Thyroid gland (tissue), 4 donors: ENCODE measurements around the gene MBD6. TPM values are rescaled to one million over a fixed set of nuclear protein-coding genes. Genes with fewer than 3 reads are reported as not detected.
"Not testable (repeated sequence)": the region's sequence is repeated elsewhere in the genome, so short reads cannot be mapped to it uniquely, and the experiment has no call there.

Experiments
- DNase-seq, 2 donors: peaks; one replicate each; pipeline ENCODE4 v3.0.0-alpha.2; 2019
- H3K27ac ChIP-seq, 3 donors: fragments of 200-600 bp; sonication (generic); 1 replicate in 2 of 3; 2 replicates in 1 of 3; pipeline ENCODE4 v1.5.1; 2016 to 2019; ENCODE audit warnings: mild to moderate bottlenecking in 1 of 3, moderate library complexity in 1 of 3
- H3K27me3 ChIP-seq: fragments of 200-600 bp; sonication (generic); one replicate; pipeline ENCODE4 v1.5.1; 2019
- H3K36me3 ChIP-seq, 2 donors: fragments of 200-600 bp; sonication (generic); one replicate each; pipeline ENCODE4 v1.5.1; 2016 to 2019
- H3K4me1 ChIP-seq, 2 donors: fragments of 200-600 bp; sonication (generic); one replicate each; pipeline ENCODE4 v1.5.1; 2017 to 2019
- H3K4me3 ChIP-seq, 3 donors: fragments of 200-600 bp; sonication (generic); replicated peaks in 1 of 3; 1 replicate in 2 of 3; 2 replicates in 1 of 3; pipeline ENCODE4 v1.5.1; 2016; ENCODE audit warnings: mild to moderate bottlenecking in 1 of 3
- H3K9me3 ChIP-seq: fragments of 200-600 bp; sonication (generic); one replicate; pipeline ENCODE4 v1.5.1; 2017
- POLR2A ChIP-seq, 2 donors: fragments of 450-650 bp; IDR thresholded peaks; one replicate each; pipeline ENCODE4 v1.6.1; 2017; ENCODE audit warnings: antibody characterized with exemption in 2 of 2, mild to moderate bottlenecking in 2 of 2, moderate library complexity in 1 of 2
- WGBS, 2 donors: methylation state at CpG; one replicate each; pipeline ENCODE4 v1.1.5; 2017; 5-methylcytosine and 5-hydroxymethylcytosine counted together
- intact Hi-C: fragments of 100-400 bp; cut with DNase I; formaldehyde crosslinking; loops from one replicate; pipeline ENCODE4 v1.15.1; 2023
- total RNA-seq, 4 donors: library from RNA; depleted of rRNA; stranded (reverse); fragments of >200 nt; gene quantifications; one replicate each; pipeline ENCODE4 v1.2.3, GENCODE V29; 2016
- TF ChIP-seq, protein P1 (sequence below), 6 experiments: fragments of 200-600 bp in 3 of 6; fragments of 450-650 bp in 3 of 6; sonication (generic) in 3 of 6; IDR thresholded peaks; one replicate each; pipeline ENCODE4 v1.5.1; 2016 to 2019; ENCODE audit warnings: antibody characterized with exemption in 6 of 6, mild to moderate bottlenecking in 2 of 6, inconsistent platforms in 1 of 6, moderate library complexity in 1 of 6

MBD6 gene
- total RNA-seq, 4 donors from 2014 or later = 18.9 to 59.7 (median 51.9) TPM

DNA sequence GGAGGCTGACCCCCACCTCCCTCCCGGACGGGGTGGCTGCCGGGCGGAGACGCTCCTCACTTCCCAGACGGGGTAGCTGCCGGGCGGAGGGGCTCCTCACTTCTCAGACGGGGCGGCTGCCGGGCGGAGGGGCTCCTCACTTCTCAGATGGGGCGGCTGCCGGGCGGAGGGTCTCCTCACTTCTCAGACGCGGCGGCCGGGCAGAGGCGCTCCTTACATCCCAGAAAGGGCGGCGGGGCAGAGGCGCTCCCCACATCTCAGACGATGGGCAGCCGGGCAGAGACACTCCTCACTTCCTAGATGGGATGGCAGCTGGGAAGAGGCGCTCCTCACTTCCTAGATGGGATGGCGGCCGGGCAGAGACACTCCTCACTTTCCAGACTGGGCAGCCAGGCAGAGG, 14.8 kb upstream of the MBD6 start:
- H3K27me3 ChIP-seq, intact Hi-C loops, H3K9me3 ChIP-seq, H3K4me1 ChIP-seq, H3K4me3 ChIP-seq, DNase-seq, H3K27ac ChIP-seq: not testable (repeated sequence)
- 97 to 98% methylated on average over 7 to 20 of the region's 28 CpGs for WGBS, 2 donors
- peaks cover 33 to 45% of the 10 kb centered on the region in 2 donors for H3K36me3 ChIP-seq

DNA sequence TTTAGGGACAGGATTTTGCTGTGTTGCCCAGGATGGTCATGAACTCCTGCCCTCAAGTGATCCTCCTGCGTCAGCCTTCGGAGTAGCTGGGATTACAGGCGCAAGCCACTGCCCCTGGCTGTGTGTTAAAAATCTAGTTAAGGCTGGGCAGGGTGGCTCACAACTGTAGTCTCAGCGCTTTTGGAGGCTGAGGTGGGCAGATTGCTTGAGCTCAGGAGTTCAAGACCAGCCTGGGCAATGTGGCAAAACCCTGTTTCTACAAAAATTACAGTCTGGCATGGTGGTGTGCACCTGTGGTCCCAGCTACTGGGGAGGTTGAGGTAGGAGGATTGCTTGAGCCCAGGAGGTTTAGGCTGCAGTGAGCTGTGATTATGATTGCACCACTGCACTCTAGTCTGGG, 11.5 kb upstream of the MBD6 start:
- no peak overlapping the region for H3K27ac ChIP-seq
- DNase-seq = no peak
- H3K4me3 ChIP-seq = no peak overlapping the region
- 98 to 100% methylated on average over 3 to 4 of the region's 4 CpGs for WGBS, 2 donors
- TF ChIP-seq POLR2A (IDR thresholded peaks at IDR 0.05) = no peak
- TF ChIP-seq, protein P1, sequence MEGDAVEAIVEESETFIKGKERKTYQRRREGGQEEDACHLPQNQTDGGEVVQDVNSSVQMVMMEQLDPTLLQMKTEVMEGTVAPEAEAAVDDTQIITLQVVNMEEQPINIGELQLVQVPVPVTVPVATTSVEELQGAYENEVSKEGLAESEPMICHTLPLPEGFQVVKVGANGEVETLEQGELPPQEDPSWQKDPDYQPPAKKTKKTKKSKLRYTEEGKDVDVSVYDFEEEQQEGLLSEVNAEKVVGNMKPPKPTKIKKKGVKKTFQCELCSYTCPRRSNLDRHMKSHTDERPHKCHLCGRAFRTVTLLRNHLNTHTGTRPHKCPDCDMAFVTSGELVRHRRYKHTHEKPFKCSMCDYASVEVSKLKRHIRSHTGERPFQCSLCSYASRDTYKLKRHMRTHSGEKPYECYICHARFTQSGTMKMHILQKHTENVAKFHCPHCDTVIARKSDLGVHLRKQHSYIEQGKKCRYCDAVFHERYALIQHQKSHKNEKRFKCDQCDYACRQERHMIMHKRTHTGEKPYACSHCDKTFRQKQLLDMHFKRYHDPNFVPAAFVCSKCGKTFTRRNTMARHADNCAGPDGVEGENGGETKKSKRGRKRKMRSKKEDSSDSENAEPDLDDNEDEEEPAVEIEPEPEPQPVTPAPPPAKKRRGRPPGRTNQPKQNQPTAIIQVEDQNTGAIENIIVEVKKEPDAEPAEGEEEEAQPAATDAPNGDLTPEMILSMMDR (IDR thresholded peaks at IDR 0.05) = no peak
- no peaks in the 10 kb centered on the region for H3K27me3 ChIP-seq
- intact Hi-C loops = no loop called here
- peaks cover 39 to 44% of the 10 kb centered on the region in 2 donors for H3K36me3 ChIP-seq
- peaks cover 3% of the 10 kb centered on the region in 2 donors for H3K4me1 ChIP-seq
- no peaks in the 10 kb centered on the region for H3K9me3 ChIP-seq

DNA sequence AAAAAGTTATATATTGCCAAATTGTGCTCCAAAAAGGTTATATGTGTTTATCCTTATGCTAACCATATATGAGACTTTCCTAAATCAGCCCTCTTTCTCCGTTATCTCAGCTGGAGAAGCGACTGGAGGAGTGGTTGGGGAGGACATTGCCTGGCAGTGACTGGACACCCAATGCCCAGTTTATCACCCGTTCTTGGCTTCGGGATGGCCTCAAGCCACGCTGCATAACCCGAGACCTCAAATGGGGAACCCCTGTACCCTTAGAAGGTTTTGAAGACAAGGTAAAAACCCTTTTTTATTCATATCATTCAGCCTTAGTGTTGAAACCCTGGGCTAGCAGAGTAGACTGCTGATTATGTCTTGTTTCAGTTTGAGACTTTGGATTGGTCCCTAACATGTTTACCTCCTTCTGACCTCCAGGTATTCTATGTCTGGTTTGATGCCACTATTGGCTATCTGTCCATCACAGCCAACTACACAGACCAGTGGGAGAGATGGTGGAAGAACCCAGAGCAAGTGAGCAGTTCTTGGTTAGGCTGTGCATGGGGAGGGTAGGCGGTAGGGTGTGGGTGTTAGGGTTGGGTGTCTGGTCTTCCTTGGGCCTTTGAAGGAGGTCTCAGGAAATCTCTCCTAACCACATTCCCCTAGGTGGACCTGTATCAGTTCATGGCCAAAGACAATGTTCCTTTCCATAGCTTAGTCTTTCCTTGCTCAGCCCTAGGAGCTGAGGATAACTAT, 10.9 kb upstream of the MBD6 start:
- Histone ChIP-seq H3K4me1 (no peaks in the 10 kb centered on the region), H3K27me3 (no peaks in the 10 kb centered on the region), H3K27ac (no peak overlapping the region), H3K9me3 (no peaks in the 10 kb centered on the region), H3K4me3 (no peak overlapping the region), H3K36me3 (peaks cover 45 to 47% of the 10 kb centered on the region in 2 donors)
- no peak for DNase-seq
- 98 to 99% methylated on average over 7 of the region's 7 CpGs for WGBS, 2 donors
- TF ChIP-seq, protein P1 (IDR thresholded peaks at IDR 0.05) = no peak
- TF ChIP-seq POLR2A (IDR thresholded peaks at IDR 0.05) = no peak
- intact Hi-C loops = no loop called here

DNA sequence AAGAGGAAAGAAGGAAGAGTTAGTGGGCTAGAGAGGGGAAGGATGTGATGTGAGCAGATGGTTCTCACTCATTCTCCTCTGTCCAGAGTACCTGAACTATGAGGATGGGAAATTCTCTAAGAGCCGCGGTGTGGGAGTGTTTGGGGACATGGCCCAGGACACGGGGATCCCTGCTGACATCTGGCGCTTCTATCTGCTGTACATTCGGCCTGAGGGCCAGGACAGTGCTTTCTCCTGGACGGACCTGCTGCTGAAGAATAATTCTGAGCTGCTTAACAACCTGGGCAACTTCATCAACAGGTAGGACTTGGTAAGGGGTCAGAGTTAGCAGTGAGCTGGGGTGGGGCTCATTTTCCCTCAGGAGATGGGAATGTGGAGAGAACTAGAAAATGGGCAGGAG, 10.0 kb upstream of the MBD6 start:
- intact Hi-C loops = no loop called here
- peaks cover 1 to 9% of the 10 kb centered on the region in 2 donors for H3K4me1 ChIP-seq
- no peak overlapping the region for H3K4me3 ChIP-seq
- WGBS, 2 donors = 93 to 95% methylated on average over 6 of the region's 6 CpGs
- H3K27ac ChIP-seq = no peak overlapping the region
- TF ChIP-seq POLR2A (IDR thresholded peaks at IDR 0.05) = no peak
- TF ChIP-seq, protein P1 (IDR thresholded peaks at IDR 0.05) = no peak
- H3K27me3 ChIP-seq = no peaks in the 10 kb centered on the region
- H3K36me3 ChIP-seq = peaks cover 51 to 54% of the 10 kb centered on the region in 2 donors
- no peak for DNase-seq
- H3K9me3 ChIP-seq = no peaks in the 10 kb centered on the region

DNA sequence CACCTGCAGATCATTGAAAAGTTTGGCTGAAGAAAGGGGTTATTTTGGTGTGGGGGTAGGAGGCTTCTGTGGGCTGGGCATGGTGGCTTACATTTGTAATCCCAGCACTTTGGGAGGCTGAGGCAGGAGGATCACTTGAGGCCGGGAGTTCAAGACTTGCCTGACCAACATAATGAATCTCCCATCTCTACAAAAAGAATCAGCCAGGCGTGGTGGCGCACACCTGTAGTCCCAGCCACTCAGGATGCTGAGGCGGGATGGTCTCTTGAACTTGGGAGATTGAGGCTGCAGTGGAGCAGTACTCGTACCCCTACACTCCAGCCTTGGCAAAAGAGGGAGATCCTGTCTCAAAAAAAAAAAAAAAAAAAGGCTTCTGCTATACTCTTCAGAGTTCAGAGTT, 9.4 kb upstream of the MBD6 start:
- WGBS, 2 donors = 93 to 95% methylated on average over 5 of the region's 5 CpGs
- Histone ChIP-seq H3K27ac (no peak overlapping the region), H3K9me3 (no peaks in the 10 kb centered on the region), H3K27me3 (no peaks in the 10 kb centered on the region), H3K4me1 (peaks cover 7 to 15% of the 10 kb centered on the region in 2 donors), H3K4me3 (no peak overlapping the region), H3K36me3 (peaks cover 51 to 54% of the 10 kb centered on the region in 2 donors)
- DNase-seq = no peak
- intact Hi-C loops = no loop called here
- no peak for TF ChIP-seq POLR2A (IDR thresholded peaks at IDR 0.05)
- TF ChIP-seq, protein P1 (IDR thresholded peaks at IDR 0.05) = no peak

DNA sequence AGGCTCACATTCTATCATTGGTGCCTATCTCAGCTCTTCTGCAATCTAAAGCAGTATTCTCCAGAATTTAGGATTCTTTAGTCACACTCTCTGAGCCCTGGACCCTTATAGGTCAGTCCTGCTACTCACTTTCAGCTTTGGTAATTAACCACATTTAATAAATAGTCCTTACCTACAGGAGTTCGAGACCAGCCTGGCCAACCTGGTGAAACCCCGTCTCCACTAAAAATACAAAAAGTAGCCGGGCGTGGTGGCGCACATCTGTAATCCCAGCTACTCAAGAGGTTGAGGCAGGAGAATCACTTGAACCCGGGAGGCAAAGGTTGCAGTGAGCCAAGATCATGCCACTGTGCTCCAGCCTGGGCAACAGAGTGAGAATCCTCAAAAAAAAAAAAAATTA, 8.9 kb upstream of the MBD6 start:
- DNase-seq, H3K4me3 ChIP-seq, intact Hi-C loops, H3K27ac ChIP-seq, H3K9me3 ChIP-seq, H3K27me3 ChIP-seq: not testable (repeated sequence)
- H3K36me3 ChIP-seq = peaks cover 51 to 54% of the 10 kb centered on the region in 2 donors
- H3K4me1 ChIP-seq = peaks cover 11 to 19% of the 10 kb centered on the region in 2 donors
- WGBS, 2 donors = 81 to 93% methylated on average over 6 of the region's 6 CpGs

DNA sequence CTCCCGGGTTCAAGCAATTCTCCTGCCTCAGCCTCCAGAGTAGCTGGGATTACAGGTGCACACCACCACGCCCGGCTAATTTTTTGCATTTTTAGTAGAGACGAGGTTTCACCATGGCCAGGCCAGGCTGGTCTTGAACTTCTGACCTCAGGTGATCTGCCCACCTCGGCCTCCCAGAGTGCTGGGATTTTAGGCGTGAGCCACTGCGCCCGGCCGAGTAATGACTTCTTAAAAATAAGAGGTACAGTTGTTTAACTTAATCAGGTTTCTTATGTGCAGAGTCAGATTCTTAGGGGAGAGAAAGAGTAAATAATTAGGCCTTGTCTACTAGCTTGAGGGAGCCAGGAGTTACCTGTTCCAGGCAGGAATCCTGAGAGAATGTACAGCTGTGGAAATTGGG, 8.4 kb upstream of the MBD6 start:
- DNase-seq, H3K4me3 ChIP-seq, H3K27ac ChIP-seq, H3K9me3 ChIP-seq, intact Hi-C loops, H3K27me3 ChIP-seq: not testable (repeated sequence)
- WGBS, 2 donors = 95 to 97% methylated on average over 9 of the region's 9 CpGs
- H3K4me1 ChIP-seq = peaks cover 17 to 24% of the 10 kb centered on the region in 2 donors
- H3K36me3 ChIP-seq = peaks cover 51 to 53% of the 10 kb centered on the region in 2 donors
